SK-N-SH (cell line): ENCODE measurements around the gene FRMD8. TPM values are rescaled to one million over a fixed set of nuclear protein-coding genes. Genes with fewer than 3 reads are reported as not detected.
A peak's percentile ranks its signal among the peaks of the same experiment; 100 is the strongest.

Source experiments
- CTCF ChIA-PET: fragments of 300-600, 350-600 bp; formaldehyde crosslinking; extraction: SDS; loops from one replicate; lab custom pipeline; 2021; lab: Yijun Ruan, JAX
- POLR2A ChIA-PET: fragments of 350-600 bp; sonication (Branson Sonifier 250); formaldehyde crosslinking; extraction: SDS; loops from one replicate; lab custom pipeline; 2020; ENCODE audit warnings: antibody characterized with exemption, inconsistent platforms; lab: Yijun Ruan, JAX
- DNase-seq: peaks from one replicate; pipeline ENCODE4 v3.0.0; 2012
- H2AFZ ChIP-seq: fragments of 200-600 bp; sonication (generic); 2 replicates; pipeline ENCODE4 v1.8.1; 2016; ENCODE audit warnings: antibody characterized with exemption, mild to moderate bottlenecking, low read depth
- H3F3A ChIP-seq: fragments of 200-600 bp; sonication (generic); replicated peaks from 2 replicates; pipeline ENCODE3; 2016; ENCODE audit warnings: antibody characterized with exemption, mild to moderate bottlenecking; ENCODE audit not compliant: insufficient read depth
- H3K27ac ChIP-seq, 2 experiments: fragments of 200-500 bp in 1 of 2; fragments of 200-600 bp in 1 of 2; sonication (Bioruptor generic) in 1 of 2; sonication (generic), shearing (Covaris generic) in 1 of 2; 2 replicates each; pipeline versions ENCODE4 v1.5.1 to v1.6.1; 2014 to 2016; ENCODE audit warnings: low read depth in 2 of 2, inconsistent platforms in 1 of 2, low read length in 1 of 2, mild to moderate bottlenecking in 1 of 2, mixed read lengths in 1 of 2
- H3K27me3 ChIP-seq: fragments of 200-600 bp; sonication (generic), shearing (Covaris generic); 2 replicates; pipeline ENCODE4 v1.6.1; 2016; ENCODE audit warnings: mixed run types; ENCODE audit not compliant: insufficient read depth
- H3K36me3 ChIP-seq, 2 experiments: fragments of 200-500 bp in 1 of 2; fragments of 200-600 bp in 1 of 2; sonication (Bioruptor generic) in 1 of 2; sonication (generic) in 1 of 2; replicated peaks in 1 of 2; 2 replicates each; pipeline versions ENCODE3 to v1.5.1; 2014 to 2016; ENCODE audit warnings: low read length in 1 of 2, mild to moderate bottlenecking in 1 of 2; ENCODE audit not compliant: insufficient read depth in 2 of 2, control insufficient read depth in 1 of 2
- H3K4me1 ChIP-seq, 2 experiments: fragments of 200-500 bp in 1 of 2; fragments of 200-600 bp in 1 of 2; sonication (Bioruptor generic) in 1 of 2; sonication (generic), shearing (Covaris generic) in 1 of 2; 2 replicates each; pipeline versions ENCODE4 v1.5.1 to v1.6.1; 2014 to 2016; ENCODE audit warnings: low read depth in 1 of 2, low read length in 1 of 2, mixed run types in 1 of 2; ENCODE audit not compliant: insufficient read depth in 2 of 2, control insufficient read depth in 1 of 2
- H3K4me2 ChIP-seq: fragments of 200-600 bp; sonication (generic), shearing (Covaris generic); 2 replicates; pipeline ENCODE4 v1.6.1; 2017; ENCODE audit warnings: mixed run types
- H3K4me3 ChIP-seq, 2 experiments: fragments of 200-500 bp in 1 of 2; fragments of 200-600 bp in 1 of 2; sonication (Bioruptor generic) in 1 of 2; sonication (generic), shearing (Covaris generic) in 1 of 2; 2 replicates each; pipeline versions ENCODE4 v1.5.1 to v1.8.1; 2014 to 2016; ENCODE audit warnings: low read depth in 2 of 2, inconsistent platforms in 1 of 2, low read length in 1 of 2, mild to moderate bottlenecking in 1 of 2, mixed read lengths in 1 of 2, moderate library complexity in 1 of 2
- H3K79me2 ChIP-seq: fragments of 200-600 bp; sonication (generic); 2 replicates; pipeline ENCODE4 v1.8.1; 2017; ENCODE audit warnings: mild to moderate bottlenecking; ENCODE audit not compliant: insufficient read depth
- H3K9ac ChIP-seq: fragments of 200-600 bp; sonication (generic); 2 replicates; pipeline ENCODE4 v1.6.1; 2017; ENCODE audit warnings: mixed run types
- H3K9me2 ChIP-seq: fragments of 200-600 bp; sonication (generic); 2 replicates; pipeline ENCODE4 v1.6.1; 2017; ENCODE audit warnings: mixed run types
- H3K9me3 ChIP-seq: fragments of 200-600 bp; sonication (generic); 2 replicates; pipeline ENCODE4 v1.6.1; 2017; ENCODE audit warnings: mixed run types, mild to moderate bottlenecking, moderate library complexity
- H4K20me1 ChIP-seq: fragments of 200-600 bp; sonication (generic); 2 replicates; pipeline ENCODE4 v1.6.1; 2017; ENCODE audit warnings: mild to moderate bottlenecking, mixed run types; ENCODE audit not compliant: insufficient read depth
- ELF1 ChIP-seq: IDR thresholded peaks from 2 replicates; pipeline ENCODE4 v1.4.0; 2012
- EP300 ChIP-seq, 2 experiments: IDR thresholded peaks; 2 replicates each; pipeline versions ENCODE4 v1.4.0 to v1.6.1; 2012; ENCODE audit warnings: borderline replicate concordance in 1 of 2, low read depth in 1 of 2, low read length in 1 of 2
- EZH2phosphoT487 ChIP-seq: fragments of 200-600 bp; sonication (generic); IDR thresholded peaks from 2 replicates; pipeline ENCODE4 v1.6.1; 2017; ENCODE audit warnings: low read depth, mixed run types, mild to moderate bottlenecking, antibody characterized with exemption, moderate library complexity, borderline replicate concordance
- FOSL2 ChIP-seq: IDR thresholded peaks from 2 replicates; pipeline ENCODE4 v1.4.0; 2012; ENCODE audit warnings: low read depth, mild to moderate bottlenecking, moderate library complexity, borderline replicate concordance
- FOXJ3 ChIP-seq: sonication (generic); formaldehyde crosslinking; IDR thresholded peaks from 2 replicates; pipeline ENCODE4 v1.5.1; 2020; ENCODE audit warnings: mild to moderate bottlenecking, missing genetic modification reagents
- FOXM1 ChIP-seq: IDR thresholded peaks from 2 replicates; pipeline ENCODE4 v1.4.0; 2012; ENCODE audit warnings: low read depth, mild to moderate bottlenecking
- GABPA ChIP-seq: IDR thresholded peaks from 2 replicates; pipeline ENCODE4 v1.4.0; 2012; ENCODE audit warnings: low read depth, mild to moderate bottlenecking
- IRF3 ChIP-seq: fragments of 150-350 bp; IDR thresholded peaks from 2 replicates; pipeline ENCODE4 v1.6.1; 2016; ENCODE audit warnings: mild to moderate bottlenecking, low read depth, low read length
- MAX ChIP-seq: IDR thresholded peaks from 2 replicates; pipeline ENCODE4 v1.4.0; 2012; ENCODE audit warnings: low read depth
- MEF2A ChIP-seq: IDR thresholded peaks from 2 replicates; pipeline ENCODE4 v1.4.0; 2012; ENCODE audit warnings: low read depth, borderline replicate concordance
- MXI1 ChIP-seq: IDR thresholded peaks from 2 replicates; pipeline ENCODE4 v1.6.1; 2012; ENCODE audit warnings: mild to moderate bottlenecking, low read depth, low read length, improper control_type of control experiment
- NFIC ChIP-seq: IDR thresholded peaks from 2 replicates; pipeline ENCODE4 v1.4.0; 2012; ENCODE audit warnings: borderline replicate concordance
- POLR2AphosphoS5 ChIP-seq: IDR thresholded peaks from 2 replicates; pipeline ENCODE4 v1.6.1; 2012; ENCODE audit warnings: low read depth, low read length
- RCOR1 ChIP-seq: fragments of 150-350 bp; IDR thresholded peaks from 2 replicates; pipeline ENCODE4 v1.6.1; 2017; ENCODE audit warnings: antibody characterized with exemption, low read length
- RFX5 ChIP-seq: IDR thresholded peaks from 2 replicates; pipeline ENCODE4 v1.6.1; 2012; ENCODE audit warnings: mild to moderate bottlenecking, improper control_type of control experiment, low read length
- SIN3A ChIP-seq: IDR thresholded peaks from 2 replicates; pipeline ENCODE4 v1.6.1; 2012; ENCODE audit warnings: low read depth, mild to moderate bottlenecking, low read length, moderate library complexity, borderline replicate concordance
- TAF1 ChIP-seq: IDR thresholded peaks from 2 replicates; pipeline ENCODE4 v1.6.1; 2012; ENCODE audit warnings: low read depth, mild to moderate bottlenecking, low read length, moderate library complexity, borderline replicate concordance
- TCF12 ChIP-seq: IDR thresholded peaks from 2 replicates; pipeline ENCODE4 v1.4.0; 2012
- USF1 ChIP-seq: IDR thresholded peaks from 2 replicates; pipeline ENCODE4 v1.4.0; 2012; ENCODE audit warnings: low read depth, borderline replicate concordance
- USF2 ChIP-seq: fragments of 150-350 bp; IDR thresholded peaks from 2 replicates; pipeline ENCODE4 v1.6.1; 2017; ENCODE audit warnings: antibody characterized with exemption, low read length, low read depth, borderline replicate concordance
- ZBTB33 ChIP-seq: IDR thresholded peaks from 2 replicates; pipeline ENCODE4 v1.4.0; 2012; ENCODE audit warnings: low read depth, borderline replicate concordance
- WGBS: methylation state at CpG from one replicate; pipeline ENCODE4 v1.1.6; 2017; ENCODE audit warnings: low lambda C conversion rate; 5-methylcytosine and 5-hydroxymethylcytosine counted together
- polyA plus RNA-seq, 3 experiments: library from polyadenylated mRNA; depleted of rRNA; stranded (reverse); fragments of >200 nt; gene quantifications; 2 replicates each; pipeline ENCODE4 v1.2.3, GENCODE V29; 2012

The FRMD8 gene
- polyA plus RNA-seq, 1 of the 3 experiments (the other 2 are of a cell fraction) = 19.0 TPM

GRCh38 chr11:65414776-65415498 lies 28.5 kb downstream of the FRMD8 start (continued):
- TF ChIP-seq ZBTB33 = no peak
- no peak for TF ChIP-seq GABPA
- TF ChIP-seq USF1 = no peak
- no peak for TF ChIP-seq ELF1
- no peak for TF ChIP-seq MXI1
- TF ChIP-seq FOSL2 = no peak
- TF ChIP-seq EP300 (IDR thresholded peaks at IDR 0.05; ENCODE audit: borderline replicate concordance in 1 of 2, low read depth in 1 of 2, low read length in 1 of 2) = no peak
- no peak for TF ChIP-seq NFIC
- TF ChIP-seq TCF12 = no peak
- TF ChIP-seq SIN3A = no peak
- no peak for TF ChIP-seq FOXJ3 (CRISPR knock-in tag)

GRCh38 chr11:65415499-65416340 lies 29.3 kb downstream of the FRMD8 start:
- Histone ChIP-seq H3K79me2 (peaks cover 51% of the 10 kb centered on the region), H3K36me3 (peaks cover 0 to 8% of the 10 kb centered on the region in 2 experiments), H2AFZ (no peak overlapping the region), H3K4me2 (peak overlapping the region; percentile 94), H3K9me3 (no peaks in the 10 kb centered on the region), H3K27me3 (no peaks in the 10 kb centered on the region), H3K4me1 (peaks cover 48 to 50% of the 10 kb centered on the region in 2 experiments; a peak in 3 of 4 replicates), H3K9me2 (no peaks in the 10 kb centered on the region), H3K27ac (peak overlapping the region; percentile 39 to 72; a peak in 3 of 4 replicates), H3K4me3 (peak overlapping the region; percentile 27 to 58), H4K20me1 (no peaks in the 10 kb centered on the region), H3F3A (peaks cover 32% of the 10 kb centered on the region), H3K9ac (peak overlapping the region; percentile 52)
- 72% methylated on average over 8 of the region's 11 CpGs for WGBS
- POLR2A ChIA-PET = interaction anchor here (0.8 to 17.2 kb wide), 7 partner anchors 9 to 83 kb away, joined by 3 to 1027 read pairs (median 5); partner anchors contain the start of genes FRMD8 and MALAT1
- DNase-seq = peak; percentile 37
- CTCF ChIA-PET = interaction anchor here (0.6 to 13.0 kb wide), 38 partner anchors 9 to 195 kb away, joined by 3 to 223 read pairs (median 7); partner anchors contain the start of genes CDC42EP2, FAM89B, FRMD8 and MALAT1
- no peak for TF ChIP-seq IRF3
- no peak for TF ChIP-seq MEF2A
- TF ChIP-seq NFIC = no peak
- no peak for TF ChIP-seq FOSL2
- TF ChIP-seq FOXM1 = no peak
- TF ChIP-seq TCF12 = no peak
- no peak for TF ChIP-seq EZH2phosphoT487
- TF ChIP-seq MAX = no peak
- no peak for TF ChIP-seq RCOR1
- TF ChIP-seq USF2 = no peak
- TF ChIP-seq RFX5 = no peak
- TF ChIP-seq POLR2AphosphoS5 = no peak
- TF ChIP-seq TAF1 = no peak
- no peak for TF ChIP-seq ELF1
- TF ChIP-seq USF1 = no peak
